ENCODE results near the gene ENOX2.

The ENOX2 gene

DNA sequence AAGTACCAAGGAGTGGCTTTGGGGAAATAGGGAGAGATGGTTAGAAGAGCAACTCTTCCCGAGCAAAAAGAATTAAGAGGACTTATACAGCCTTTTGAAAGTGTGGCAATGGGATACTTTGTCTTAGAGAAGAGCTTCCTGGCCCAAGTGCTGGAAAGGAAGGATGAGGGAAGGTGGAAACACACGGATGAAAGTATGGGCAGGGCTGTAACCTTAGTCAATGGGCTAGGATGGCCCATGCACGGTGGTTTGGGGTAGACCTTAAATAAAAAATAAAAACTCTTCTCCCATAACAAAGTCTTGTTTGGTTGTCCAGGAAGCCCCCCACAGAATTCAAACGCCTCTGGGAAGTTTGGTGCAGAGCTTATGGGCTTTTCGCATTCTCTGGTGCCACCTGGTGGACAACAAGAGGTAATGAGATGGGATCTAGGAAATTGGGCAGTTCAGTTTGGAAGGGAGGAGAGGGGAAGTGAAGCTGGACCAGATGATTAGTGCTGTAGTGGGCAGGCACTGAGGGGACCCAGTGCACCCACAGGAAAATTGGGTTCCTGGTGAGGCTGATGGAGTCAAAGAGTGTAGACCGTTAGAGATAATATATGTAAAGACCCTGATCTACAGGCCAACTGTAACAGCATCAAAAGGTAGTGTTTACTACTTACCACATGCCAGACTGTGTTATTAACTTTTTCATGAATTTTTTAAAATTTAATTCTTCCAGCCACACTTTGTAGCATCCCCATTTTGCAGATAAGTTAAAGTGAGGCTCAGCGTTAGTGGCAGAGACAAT is 13.8 kb upstream of the ENOX2 start:
- no peaks in the 10 kb centered on the region for H3K9me3 Mint-ChIP-seq
- H3K4me1 Mint-ChIP-seq, result no peaks in the 10 kb centered on the region
- H3K27me3 Mint-ChIP-seq (ENCODE audit: low read depth), result peaks cover 3% of the 10 kb centered on the region
- H3K4me3 Mint-ChIP-seq, result no peak overlapping the region
- no peaks in the 10 kb centered on the region for H3K36me3 Mint-ChIP-seq (ENCODE audit: low read depth)
- H3K27ac Mint-ChIP-seq, result no peak overlapping the region
- TF ChIP-seq, protein P1, sequence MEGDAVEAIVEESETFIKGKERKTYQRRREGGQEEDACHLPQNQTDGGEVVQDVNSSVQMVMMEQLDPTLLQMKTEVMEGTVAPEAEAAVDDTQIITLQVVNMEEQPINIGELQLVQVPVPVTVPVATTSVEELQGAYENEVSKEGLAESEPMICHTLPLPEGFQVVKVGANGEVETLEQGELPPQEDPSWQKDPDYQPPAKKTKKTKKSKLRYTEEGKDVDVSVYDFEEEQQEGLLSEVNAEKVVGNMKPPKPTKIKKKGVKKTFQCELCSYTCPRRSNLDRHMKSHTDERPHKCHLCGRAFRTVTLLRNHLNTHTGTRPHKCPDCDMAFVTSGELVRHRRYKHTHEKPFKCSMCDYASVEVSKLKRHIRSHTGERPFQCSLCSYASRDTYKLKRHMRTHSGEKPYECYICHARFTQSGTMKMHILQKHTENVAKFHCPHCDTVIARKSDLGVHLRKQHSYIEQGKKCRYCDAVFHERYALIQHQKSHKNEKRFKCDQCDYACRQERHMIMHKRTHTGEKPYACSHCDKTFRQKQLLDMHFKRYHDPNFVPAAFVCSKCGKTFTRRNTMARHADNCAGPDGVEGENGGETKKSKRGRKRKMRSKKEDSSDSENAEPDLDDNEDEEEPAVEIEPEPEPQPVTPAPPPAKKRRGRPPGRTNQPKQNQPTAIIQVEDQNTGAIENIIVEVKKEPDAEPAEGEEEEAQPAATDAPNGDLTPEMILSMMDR (IDR thresholded peaks at IDR 0.05; ENCODE audit: unreplicated experiment in 3 of 3), result peak; percentile 89 to 90 (median 89)

DNA sequence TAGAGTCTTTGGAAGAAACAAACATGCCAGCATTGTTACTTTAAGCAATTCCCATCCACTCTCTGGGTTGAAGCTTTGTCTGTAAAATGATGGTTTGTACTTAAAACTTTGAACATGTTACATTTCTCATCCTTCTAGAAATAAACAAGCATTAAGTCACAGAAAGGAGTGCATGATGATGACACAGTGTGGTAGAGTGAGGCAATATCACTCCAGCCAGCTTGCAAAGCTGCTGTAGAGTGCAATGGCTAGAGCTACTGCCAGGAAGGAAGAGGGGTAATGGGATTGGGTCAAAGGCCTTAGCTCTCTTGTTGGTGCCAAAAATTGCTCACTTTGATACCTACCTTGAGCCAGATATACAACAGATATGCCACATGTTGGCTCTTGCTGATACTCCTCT is 12.3 kb upstream of the ENOX2 start:
- no peak overlapping the region for H3K4me3 Mint-ChIP-seq
- no peaks in the 10 kb centered on the region for H3K9me3 Mint-ChIP-seq
- TF ChIP-seq, protein P1 (IDR thresholded peaks at IDR 0.05; ENCODE audit: unreplicated experiment in 3 of 3), result no peak
- H3K27ac Mint-ChIP-seq, result no peak overlapping the region
- no peaks in the 10 kb centered on the region for H3K36me3 Mint-ChIP-seq (ENCODE audit: low read depth)
- no peaks in the 10 kb centered on the region for H3K4me1 Mint-ChIP-seq
- peaks cover 4% of the 10 kb centered on the region for H3K27me3 Mint-ChIP-seq (ENCODE audit: low read depth)

DNA sequence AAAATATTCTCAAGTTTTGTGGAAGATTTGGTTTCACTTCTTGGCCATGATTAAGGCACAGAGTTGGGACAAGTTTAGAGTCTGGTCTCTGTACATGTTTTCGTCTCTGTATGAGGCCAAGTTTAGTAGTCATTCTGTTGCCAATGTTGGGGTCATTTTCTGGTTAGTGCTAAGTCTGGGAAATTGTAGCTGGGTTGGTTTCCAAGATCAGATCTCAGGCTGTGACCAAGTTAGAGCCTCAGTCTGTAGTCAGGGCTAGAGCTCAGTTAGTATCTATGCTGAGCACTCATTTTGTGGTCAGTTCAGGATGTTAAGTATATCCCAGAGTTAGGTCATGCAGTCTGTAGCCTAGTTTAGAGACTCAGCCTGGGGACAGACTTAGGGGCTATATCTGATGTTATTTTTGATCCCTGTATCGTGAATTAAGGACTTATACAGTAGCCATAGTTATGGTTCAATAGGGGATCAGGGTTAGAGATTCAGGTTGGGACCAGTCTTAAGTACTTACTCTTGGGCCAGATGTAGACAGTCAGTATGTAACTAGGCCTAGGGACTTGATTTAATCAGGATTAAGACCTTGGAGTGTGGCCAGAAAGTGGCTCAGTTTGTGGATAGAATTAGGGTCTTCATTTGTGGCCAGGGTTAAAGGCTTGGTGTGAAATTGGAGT is 6.6 kb upstream of the ENOX2 start:
- Mint-ChIP-seq H3K27ac (no peak overlapping the region), H3K4me3 (no peak overlapping the region), H3K4me1 (no peaks in the 10 kb centered on the region), H3K36me3 (ENCODE audit: low read depth) (no peaks in the 10 kb centered on the region), H3K27me3 (ENCODE audit: low read depth) (peaks cover 4% of the 10 kb centered on the region), H3K9me3 (no peaks in the 10 kb centered on the region)
- TF ChIP-seq, protein P1 (IDR thresholded peaks at IDR 0.05; ENCODE audit: unreplicated experiment in 3 of 3), result no peak

DNA sequence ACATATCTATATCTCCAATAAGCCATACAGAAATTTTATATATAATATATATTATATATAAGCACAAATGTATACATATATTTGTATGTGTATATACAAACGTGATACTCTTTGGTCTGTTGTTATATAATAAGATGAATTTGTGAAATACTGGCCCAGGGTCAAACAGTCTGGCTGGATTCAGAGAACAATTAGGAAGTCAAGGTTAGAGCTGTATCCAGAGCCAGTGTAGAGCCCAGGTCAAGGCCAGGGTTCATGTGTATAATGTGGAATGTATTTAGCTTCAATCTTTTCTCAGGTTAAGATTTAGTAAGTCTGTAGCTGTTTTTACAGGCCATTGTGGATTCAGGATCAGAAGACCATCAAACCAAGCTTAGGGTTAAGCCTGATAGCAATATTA is 3.8 kb upstream of the ENOX2 start:
- no peak overlapping the region for H3K4me3 Mint-ChIP-seq
- peaks cover 5% of the 10 kb centered on the region for H3K4me1 Mint-ChIP-seq
- no peak overlapping the region for H3K27ac Mint-ChIP-seq
- H3K9me3 Mint-ChIP-seq, result no peaks in the 10 kb centered on the region
- TF ChIP-seq, protein P1 (IDR thresholded peaks at IDR 0.05; ENCODE audit: unreplicated experiment in 3 of 3), result no peak
- no peaks in the 10 kb centered on the region for H3K36me3 Mint-ChIP-seq (ENCODE audit: low read depth)
- H3K27me3 Mint-ChIP-seq (ENCODE audit: low read depth), result peaks cover 4% of the 10 kb centered on the region

DNA sequence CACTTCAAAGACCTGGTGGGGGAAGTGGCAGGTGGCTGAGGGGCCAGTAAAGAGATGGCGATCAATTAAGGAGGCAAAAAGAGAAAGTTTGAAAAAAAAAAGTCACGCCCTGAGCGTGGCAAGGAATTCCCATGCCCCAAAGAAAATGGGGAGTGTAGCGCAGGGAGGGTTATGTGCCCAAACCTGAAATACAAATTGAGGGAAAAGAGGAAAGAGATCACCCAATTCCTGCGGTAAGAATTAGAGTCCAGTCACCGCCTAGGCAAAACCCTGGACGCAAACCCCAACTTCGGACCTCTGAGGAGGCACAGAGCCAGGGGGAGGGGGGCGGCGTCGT is 595 bp downstream of the ENOX2 start:
- H3K27me3 Mint-ChIP-seq (ENCODE audit: low read depth), result no peaks in the 10 kb centered on the region
- TF ChIP-seq, protein P1 (IDR thresholded peaks at IDR 0.05; ENCODE audit: unreplicated experiment in 3 of 3), result no peak
- no peaks in the 10 kb centered on the region for H3K9me3 Mint-ChIP-seq
- H3K36me3 Mint-ChIP-seq (ENCODE audit: low read depth), result peaks cover 16% of the 10 kb centered on the region
- no peak overlapping the region for H3K27ac Mint-ChIP-seq
- no peak overlapping the region for H3K4me3 Mint-ChIP-seq
- peaks cover 23% of the 10 kb centered on the region for H3K4me1 Mint-ChIP-seq
